ENCODE results near the gene PARP6.
"Not testable (repeated sequence)": the region's sequence is repeated elsewhere in the genome, so short reads cannot be mapped to it uniquely, and the experiment has no call there.

Gene PARP6

GRCh38 chr15:72276326-72276700 lies 4.0 kb upstream of the PARP6 start:
- H3K27ac ChIP-seq, result no peak overlapping the region
- no peak for TF ChIP-seq CTCF (conservative IDR thresholded peaks at IDR 0.05)
- no peak for TF ChIP-seq ZFX (IDR thresholded peaks at IDR 0.05)

GRCh38 chr15:72275635-72276325 lies 3.4 kb upstream of the PARP6 start:
- not testable (repeated sequence) for H3K27ac ChIP-seq

- TF ChIP-seq CTCF (conservative IDR thresholded peaks at IDR 0.05) (no peak), ZFX (IDR thresholded peaks at IDR 0.05) (no peak)
- no peak overlapping the region for H3K27ac ChIP-seq
These were observed 621 bp upstream of the PARP6 start for GRCh38 chr15:72272997-72273352.

- TF ChIP-seq CTCF (conservative IDR thresholded peaks at IDR 0.05), result no peak
- no peak for TF ChIP-seq ZFX (IDR thresholded peaks at IDR 0.05)
- H3K27ac ChIP-seq, result no peak overlapping the region
These were observed 500 bp downstream of the PARP6 start for GRCh38 chr15:72271895-72272212.

- TF ChIP-seq ZFX (IDR thresholded peaks at IDR 0.05), result no peak
- no peak for TF ChIP-seq CTCF (conservative IDR thresholded peaks at IDR 0.05)
- H3K27ac ChIP-seq, result no peak overlapping the region
These were observed 1.1 kb downstream of the PARP6 start for GRCh38 chr15:72271221-72271620.

GRCh38 chr15:72269739-72270138 lies 2.6 kb downstream of the PARP6 start:
- no peak overlapping the region for H3K27ac ChIP-seq
- TF ChIP-seq CTCF (conservative IDR thresholded peaks at IDR 0.05), result no peak
- no peak for TF ChIP-seq ZFX (IDR thresholded peaks at IDR 0.05)

GRCh38 chr15:72265031-72265430 lies 7.3 kb downstream of the PARP6 start:
- no peak overlapping the region for H3K27ac ChIP-seq
- TF ChIP-seq CTCF (conservative IDR thresholded peaks at IDR 0.05) (no peak), ZFX (IDR thresholded peaks at IDR 0.05) (no peak)

- H3K27ac ChIP-seq, result no peak overlapping the region
- TF ChIP-seq ZFX (IDR thresholded peaks at IDR 0.05) (no peak), CTCF (conservative IDR thresholded peaks at IDR 0.05) (no peak)
These were observed 19.6 kb downstream of the PARP6 start for GRCh38 chr15:72252663-72253299.

All from C4-2B (cell line).